Activated gamma-delta T cell treated with Interleukin-2 at 50 U/mL for 16 hours (primary cell): ENCODE measurements around the gene DCT.

Source experiments
- DNase-seq: peaks from one replicate; pipeline ENCODE4 v3.0.0-alpha.2; 2020

DCT gene

GRCh38 chr13:94390881-94391280, 88.6 kb downstream of the DCT start:
- no peak for DNase-seq

GRCh38 chr13:94389604-94390351, 89.7 kb downstream of the DCT start:
- no peak for DNase-seq

GRCh38 chr13:94387047-94387446, 92.4 kb downstream of the DCT start:
- DNase-seq = no peak
